ENCODE data around the gene RTN4RL1. TPM values are rescaled to one million over a fixed set of nuclear protein-coding genes. Genes with fewer than 3 reads are reported as not detected.

Gene RTN4RL1
- total RNA-seq, 1 donor from 2014 or later = 0.77 TPM

DNA sequence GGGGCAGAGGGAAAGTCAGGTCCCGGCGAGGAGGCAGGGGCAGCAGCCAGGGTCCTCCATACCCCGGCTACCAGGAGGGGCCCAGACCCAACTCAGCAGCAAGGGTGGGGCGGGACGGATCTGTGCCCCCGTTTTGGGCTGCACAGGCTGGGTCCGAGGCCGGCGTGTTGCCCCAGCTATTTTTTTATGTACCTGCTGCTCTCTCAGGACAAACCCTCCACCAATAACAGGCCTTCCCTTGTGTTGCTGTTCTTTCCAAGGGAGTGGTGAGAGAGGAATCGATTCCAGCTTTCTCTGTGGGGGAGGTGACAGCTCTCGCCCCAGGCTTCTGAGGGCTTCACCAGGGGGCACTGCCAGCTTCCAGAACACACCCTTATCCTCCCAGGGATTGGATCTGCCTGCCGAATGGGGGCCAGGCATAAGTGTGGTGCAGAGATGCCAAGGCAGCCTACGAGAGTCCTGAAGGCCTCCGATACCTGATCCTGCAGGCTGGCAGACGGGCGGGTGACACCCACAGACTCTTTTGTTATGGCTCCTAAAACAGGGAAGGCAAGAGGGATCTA lies 22.3 kb downstream of the RTN4RL1 start:
- Histone ChIP-seq H3K4me3 (ENCODE audit: insufficient read depth, low read depth, low read length) (no peak overlapping the region), H3K27me3 (ENCODE audit: insufficient read depth, low read length) (no peaks in the 10 kb centered on the region), H3K4me2 (ENCODE audit: low read length) (no peak overlapping the region), H2AFZ (ENCODE audit: low read depth, low read length) (no peak overlapping the region), H3K36me3 (ENCODE audit: insufficient read depth, low read length) (no peaks in the 10 kb centered on the region), H3K27ac (ENCODE audit: low read depth, low read length) (no peak overlapping the region), H3K4me1 (ENCODE audit: insufficient read depth, low read length) (peaks cover 9% of the 10 kb centered on the region), H3K79me2 (ENCODE audit: insufficient read depth, low read length) (no peaks in the 10 kb centered on the region), H4K20me1 (ENCODE audit: insufficient read depth, low read length) (no peaks in the 10 kb centered on the region), H3K9ac (ENCODE audit: low read length) (no peak overlapping the region), H3K9me3 (ENCODE audit: insufficient read depth, low read depth, low read length) (no peaks in the 10 kb centered on the region)
- DNase-seq (ENCODE audit: low read depth) (no peak), FAIRE-seq (no peak)
- Mint-ChIP-seq H3K27ac (ENCODE audit: unreplicated experiment) (no peak overlapping the region), H3K4me1 (ENCODE audit: low read depth, unreplicated experiment) (peaks cover 4% of the 10 kb centered on the region), H3K9me3 (ENCODE audit: unreplicated experiment) (peaks cover 5% of the 10 kb centered on the region), H3K36me3 (ENCODE audit: low read depth, unreplicated experiment) (no peaks in the 10 kb centered on the region), H3K27me3 (ENCODE audit: low read depth, unreplicated experiment) (no peaks in the 10 kb centered on the region), H3K4me3 (ENCODE audit: unreplicated experiment) (no peak overlapping the region)
- no peak for TF ChIP-seq EZH2 (IDR thresholded peaks at IDR 0.05; ENCODE audit: insufficient read depth, low read length)
- TF ChIP-seq, protein P1, sequence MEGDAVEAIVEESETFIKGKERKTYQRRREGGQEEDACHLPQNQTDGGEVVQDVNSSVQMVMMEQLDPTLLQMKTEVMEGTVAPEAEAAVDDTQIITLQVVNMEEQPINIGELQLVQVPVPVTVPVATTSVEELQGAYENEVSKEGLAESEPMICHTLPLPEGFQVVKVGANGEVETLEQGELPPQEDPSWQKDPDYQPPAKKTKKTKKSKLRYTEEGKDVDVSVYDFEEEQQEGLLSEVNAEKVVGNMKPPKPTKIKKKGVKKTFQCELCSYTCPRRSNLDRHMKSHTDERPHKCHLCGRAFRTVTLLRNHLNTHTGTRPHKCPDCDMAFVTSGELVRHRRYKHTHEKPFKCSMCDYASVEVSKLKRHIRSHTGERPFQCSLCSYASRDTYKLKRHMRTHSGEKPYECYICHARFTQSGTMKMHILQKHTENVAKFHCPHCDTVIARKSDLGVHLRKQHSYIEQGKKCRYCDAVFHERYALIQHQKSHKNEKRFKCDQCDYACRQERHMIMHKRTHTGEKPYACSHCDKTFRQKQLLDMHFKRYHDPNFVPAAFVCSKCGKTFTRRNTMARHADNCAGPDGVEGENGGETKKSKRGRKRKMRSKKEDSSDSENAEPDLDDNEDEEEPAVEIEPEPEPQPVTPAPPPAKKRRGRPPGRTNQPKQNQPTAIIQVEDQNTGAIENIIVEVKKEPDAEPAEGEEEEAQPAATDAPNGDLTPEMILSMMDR (IDR thresholded peaks at IDR 0.05; ENCODE audit: insufficient read depth, low read depth, low read length) = no peak

DNA sequence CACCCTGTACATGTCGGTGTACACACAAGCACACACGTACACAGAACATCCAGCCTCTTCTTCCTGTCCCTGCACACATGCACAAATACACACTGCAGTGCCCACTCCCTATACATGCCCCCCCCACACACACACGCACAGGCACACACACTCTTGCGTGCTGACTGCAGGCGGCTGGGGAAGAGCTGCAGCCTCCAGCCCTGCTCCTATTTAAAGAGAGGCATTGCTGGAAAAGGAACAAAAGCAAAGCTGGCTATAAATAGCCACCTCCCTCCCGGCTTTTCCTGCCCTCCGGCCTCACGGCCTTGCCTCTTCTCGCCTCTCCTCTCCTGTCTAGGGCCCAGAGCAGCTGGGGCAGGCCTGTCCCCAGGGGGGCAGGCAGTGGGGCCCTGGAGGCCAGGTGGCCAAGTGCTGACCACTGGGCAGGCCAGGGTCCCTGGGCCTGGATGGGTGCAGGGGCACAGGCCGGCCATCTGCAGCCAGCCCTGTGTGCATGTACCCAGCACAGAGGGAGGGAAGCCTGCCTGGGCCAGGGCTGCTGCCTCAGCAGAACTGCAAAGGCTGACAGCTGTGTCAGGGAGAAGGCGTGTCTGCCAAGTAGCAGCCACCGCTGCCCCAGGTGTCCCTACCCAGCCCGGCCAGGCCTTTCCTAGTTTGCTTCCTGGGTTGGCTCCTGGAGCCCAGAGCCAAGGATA lies 25.4 kb downstream of the RTN4RL1 start:
- Mint-ChIP-seq H3K4me3 (ENCODE audit: unreplicated experiment) (peak overlapping the region; percentile 52), H3K9me3 (ENCODE audit: unreplicated experiment) (peaks cover 5% of the 10 kb centered on the region), H3K27ac (ENCODE audit: unreplicated experiment) (peak overlapping the region; percentile 59), H3K4me1 (ENCODE audit: low read depth, unreplicated experiment) (peaks cover 15% of the 10 kb centered on the region), H3K36me3 (ENCODE audit: low read depth, unreplicated experiment) (no peaks in the 10 kb centered on the region), H3K27me3 (ENCODE audit: low read depth, unreplicated experiment) (peaks cover 10% of the 10 kb centered on the region)
- Histone ChIP-seq H3K9me3 (ENCODE audit: insufficient read depth, low read depth, low read length) (no peaks in the 10 kb centered on the region), H2AFZ (ENCODE audit: low read depth, low read length) (peak overlapping the region; percentile 19), H3K4me3 (ENCODE audit: insufficient read depth, low read depth, low read length) (no peak overlapping the region), H3K36me3 (ENCODE audit: insufficient read depth, low read length) (no peaks in the 10 kb centered on the region), H3K79me2 (ENCODE audit: insufficient read depth, low read length) (no peaks in the 10 kb centered on the region), H4K20me1 (ENCODE audit: insufficient read depth, low read length) (no peaks in the 10 kb centered on the region), H3K9ac (ENCODE audit: low read length) (no peak overlapping the region), H3K4me2 (ENCODE audit: low read length) (peak overlapping the region; percentile 60), H3K27ac (ENCODE audit: low read depth, low read length) (no peak overlapping the region), H3K27me3 (ENCODE audit: insufficient read depth, low read length) (no peaks in the 10 kb centered on the region), H3K4me1 (ENCODE audit: insufficient read depth, low read length) (peaks cover 9% of the 10 kb centered on the region)
- FAIRE-seq = no peak
- TF ChIP-seq, protein P1 (IDR thresholded peaks at IDR 0.05; ENCODE audit: insufficient read depth, low read depth, low read length) = no peak
- TF ChIP-seq EZH2 (IDR thresholded peaks at IDR 0.05; ENCODE audit: insufficient read depth, low read length) = no peak
- DNase-seq (ENCODE audit: low read depth) = no peak

All from astrocyte (in vitro differentiated cells and primary cell).